ENCODE data around the gene CYB5R4.

Gene CYB5R4

DNA sequence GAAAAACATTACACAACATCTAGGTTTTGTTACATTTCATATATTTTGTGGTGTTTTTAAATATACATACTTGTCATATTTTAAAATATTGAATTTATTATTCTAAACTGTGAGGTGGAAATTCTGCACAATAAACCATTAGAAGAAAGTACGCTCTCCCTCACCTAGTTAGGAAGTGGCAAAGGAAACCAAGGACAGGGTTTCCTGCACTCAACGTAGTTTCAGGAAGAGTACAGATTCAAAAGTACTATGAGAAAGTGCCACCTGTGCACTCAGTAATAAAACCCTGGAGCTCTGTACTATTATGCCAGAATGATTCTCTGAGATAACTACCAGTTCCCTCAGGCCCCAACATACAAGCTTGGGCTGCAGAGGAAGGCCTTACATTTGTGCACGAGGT lies 119.5 kb downstream of the CYB5R4 start:
- DNase-seq (ENCODE audit: low read depth) = no peak

DNA sequence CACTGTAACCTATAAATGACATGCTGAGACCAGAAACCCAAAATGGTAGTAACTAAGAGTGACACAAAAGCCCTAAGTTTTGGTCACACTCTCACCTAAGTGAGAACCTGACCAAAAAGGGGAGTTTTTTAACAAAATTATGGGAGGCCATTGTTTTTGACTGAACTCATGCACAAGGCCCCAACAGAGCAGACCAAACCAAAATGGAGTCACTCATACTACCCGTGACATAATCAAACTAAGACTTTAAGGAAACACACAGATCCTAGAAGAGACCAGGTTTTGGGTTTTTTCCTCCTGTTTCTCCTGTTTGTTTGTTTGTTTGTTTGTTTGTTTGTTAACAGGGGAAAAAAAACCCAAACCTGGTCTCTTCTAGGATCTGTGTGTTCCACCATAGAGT lies 124.9 kb downstream of the CYB5R4 start:
- DNase-seq (ENCODE audit: low read depth) = no peak

- no peak for DNase-seq (ENCODE audit: low read depth)
These were observed 125.8 kb downstream of the CYB5R4 start for GRCh38 chr6:83985308-83985713.

DNA sequence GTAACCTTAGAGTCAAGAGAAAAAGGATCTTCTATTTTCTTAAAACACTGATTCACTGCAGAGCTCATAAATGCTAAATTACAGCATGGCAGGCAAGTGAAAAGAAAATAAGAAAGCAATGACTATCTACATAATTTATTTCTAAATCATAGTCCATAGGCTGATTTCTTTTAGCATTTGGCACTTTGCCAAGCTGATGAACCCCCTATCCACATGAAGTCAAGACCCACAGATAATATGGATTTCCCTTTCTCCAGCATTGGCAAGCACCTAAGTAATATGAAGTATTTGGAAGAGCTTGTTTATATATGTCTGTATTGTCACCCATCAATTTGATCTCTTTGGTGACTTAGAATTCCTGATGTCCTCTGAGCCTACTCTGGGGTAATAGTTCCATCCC lies 126.2 kb downstream of the CYB5R4 start:
- DNase-seq (ENCODE audit: low read depth) = no peak

DNA sequence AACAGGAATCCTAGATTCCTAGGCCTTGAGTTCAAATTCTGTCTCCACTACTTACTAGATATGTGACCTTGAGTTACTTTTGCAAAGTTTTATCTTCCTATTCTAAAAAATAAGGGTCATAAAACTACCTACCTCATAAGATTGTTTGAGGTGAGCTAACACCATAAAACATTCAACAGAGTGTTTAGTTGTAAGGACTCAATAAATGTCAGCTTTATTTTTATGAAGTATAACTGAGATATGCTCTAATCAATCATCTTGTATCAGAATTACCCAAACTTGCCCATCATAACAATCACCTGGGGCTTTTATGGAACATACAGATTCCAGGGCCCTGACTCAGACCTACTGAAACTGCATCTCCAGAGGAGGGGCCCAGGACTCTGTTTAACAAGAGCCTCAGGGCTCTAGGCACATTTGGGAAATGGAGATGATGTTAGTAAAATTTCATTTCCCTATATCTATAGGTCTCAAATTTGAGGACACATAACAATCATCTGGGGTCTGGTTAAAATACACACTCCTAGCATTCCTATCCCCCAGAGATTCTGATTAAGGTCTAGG lies 138.6 kb downstream of the CYB5R4 start:
- no peak for DNase-seq (ENCODE audit: low read depth)

GRCh38 chr6:84001119-84001518 lies 141.6 kb downstream of the CYB5R4 start:
- DNase-seq (ENCODE audit: low read depth) = no peak

- DNase-seq (ENCODE audit: low read depth) = no peak
These were observed 142.7 kb downstream of the CYB5R4 start for GRCh38 chr6:84002226-84002625.

DNA sequence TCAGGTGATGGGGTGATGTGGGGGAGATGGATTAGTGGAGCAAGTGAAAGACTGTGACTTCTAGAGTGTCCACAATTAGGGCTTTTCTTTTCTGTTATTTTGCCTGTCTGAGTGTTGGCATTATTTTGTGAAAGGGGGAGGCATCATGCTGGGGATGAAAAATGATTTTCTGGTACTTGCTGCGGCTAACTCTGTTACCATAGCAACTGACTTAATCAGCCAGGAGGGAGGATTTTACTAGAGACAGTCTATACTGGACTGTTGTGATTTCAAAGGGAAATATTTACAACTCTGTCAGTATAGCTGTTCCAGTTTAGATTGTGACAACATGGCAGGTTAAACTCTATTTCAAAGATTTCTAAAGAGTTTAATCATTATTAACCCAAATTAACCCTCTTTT lies 143.6 kb downstream of the CYB5R4 start:
- DNase-seq (ENCODE audit: low read depth) = no peak

DNA sequence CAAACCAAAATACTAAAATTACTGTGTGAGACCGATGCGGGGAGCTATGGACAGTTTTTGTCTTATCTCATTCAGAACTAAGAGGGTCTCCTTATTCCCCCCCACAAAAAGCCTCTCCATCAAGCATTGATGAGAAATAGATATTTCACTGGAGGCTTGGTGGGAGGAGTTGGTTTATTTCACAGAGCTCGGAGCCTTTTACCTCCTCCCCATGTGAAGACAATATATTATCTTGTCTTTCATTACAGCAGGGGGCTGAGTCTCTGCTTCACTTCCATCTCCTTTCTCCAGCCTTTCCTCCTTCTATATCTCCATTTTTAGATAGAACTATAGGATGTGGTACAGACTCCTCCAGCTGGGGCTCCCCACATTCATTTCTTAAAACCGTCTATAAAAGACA lies 144.2 kb downstream of the CYB5R4 start:
- no peak for DNase-seq (ENCODE audit: low read depth)

- no peak for DNase-seq (ENCODE audit: low read depth)
These were observed 148.4 kb downstream of the CYB5R4 start for GRCh38 chr6:84007871-84008270.

DNA sequence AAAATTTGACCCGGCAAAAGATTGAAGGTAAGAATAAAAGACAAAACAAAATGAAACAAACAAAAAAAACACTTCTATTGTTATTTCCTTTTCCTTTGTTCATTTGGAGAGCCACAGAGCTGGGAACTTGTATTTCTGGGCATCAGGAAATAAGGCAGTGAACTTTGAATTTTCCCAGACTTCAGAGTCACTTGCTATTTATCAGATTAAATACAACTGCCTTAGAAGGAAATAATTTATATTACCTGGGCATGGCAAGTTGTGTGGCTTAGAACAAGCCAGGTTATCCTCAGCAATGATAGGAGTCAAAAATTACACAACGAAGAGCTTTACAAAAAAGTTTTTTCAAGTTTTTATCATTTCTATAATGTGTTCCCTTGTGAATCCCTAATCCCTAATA lies 153.9 kb downstream of the CYB5R4 start:
- no peak for DNase-seq (ENCODE audit: low read depth)

DNA sequence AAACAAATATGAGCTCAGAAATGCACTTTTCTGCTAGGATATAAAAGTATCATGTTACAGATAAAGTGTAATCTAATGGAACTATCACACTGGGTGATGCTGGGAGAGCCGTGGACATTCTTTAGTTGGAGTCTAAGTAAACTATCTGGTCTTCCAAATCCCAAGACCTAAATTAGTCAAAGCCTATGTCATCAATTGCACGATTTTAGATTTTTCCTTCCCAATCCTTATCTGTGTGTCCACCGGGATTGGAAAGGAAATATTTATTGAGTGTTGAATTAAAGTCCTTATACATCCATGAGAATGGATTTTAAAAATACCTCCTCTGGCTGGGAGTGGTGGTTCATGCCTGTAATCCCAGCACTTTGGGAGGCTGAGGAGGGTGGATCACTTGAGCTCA lies 154.4 kb downstream of the CYB5R4 start:
- no peak for DNase-seq (ENCODE audit: low read depth)

GRCh38 chr6:84016029-84016428 lies 156.5 kb downstream of the CYB5R4 start:
- no peak for DNase-seq (ENCODE audit: low read depth)

All from activated T-cell treated with anti-CD3 and anti-CD28 coated beads for 48 hours (primary cell).